HL-60 (cell line): ENCODE results near the gene LGALS3.

Source experiments
- DNase-seq, 2 experiments: peaks; one replicate each; pipeline ENCODE4 v3.0.0-alpha.2; 2010 to 2020; ENCODE audit warnings: low read depth in 1 of 2, low spot score in 1 of 2
- H3K27ac ChIP-seq: fragments of 250-450 bp; sonication (Bioruptor Pico); replicated peaks from 2 replicates; pipeline ENCODE4 v1.5.1; 2020; ENCODE audit warnings: mild to moderate bottlenecking, moderate library complexity
- H3K27me3 ChIP-seq: fragments of 250-450 bp; sonication (Bioruptor Pico); 2 replicates; pipeline ENCODE4 v1.5.1; 2021; ENCODE audit warnings: mild to moderate bottlenecking, moderate library complexity; ENCODE audit not compliant: insufficient read depth, poor library complexity, severe bottlenecking
- H3K4me3 ChIP-seq: replicated peaks from 2 replicates; pipeline ENCODE4 v1.5.1; 2011; ENCODE audit warnings: mild to moderate bottlenecking, control low read depth, low read length; ENCODE audit not compliant: insufficient read depth
- CTCF ChIP-seq: IDR thresholded peaks from one replicate; pipeline ENCODE4 v1.5.1; 2011; ENCODE audit warnings: low read length, control low read depth, inconsistent platforms; ENCODE audit not compliant: insufficient read depth
- GABPA ChIP-seq: IDR thresholded peaks from 2 replicates; pipeline ENCODE4 v1.6.1; 2012; ENCODE audit warnings: low read depth
- POLR2AphosphoS5 ChIP-seq: IDR thresholded peaks from 2 replicates; pipeline ENCODE4 v1.6.1; 2012; ENCODE audit warnings: low read depth
- REST ChIP-seq: IDR thresholded peaks from 2 replicates; pipeline ENCODE4 v1.6.1; 2012; ENCODE audit warnings: low read depth; ENCODE audit not compliant: insufficient replicate concordance
- SPI1 ChIP-seq: IDR thresholded peaks from 2 replicates; pipeline ENCODE4 v1.6.1; 2012; ENCODE audit warnings: low read depth, mild to moderate bottlenecking, borderline replicate concordance

Gene LGALS3

GRCh38 chr14:55120571-55121495, 8.2 kb upstream of the LGALS3 start:
- TF ChIP-seq SPI1: peak; percentile 52; the same call in 1 of the 2 replicates
- no peak for TF ChIP-seq REST
- H3K4me3 ChIP-seq: no peak overlapping the region
- peak; percentile 64 to 87 for DNase-seq
- peak overlapping the region; percentile 48 for H3K27ac ChIP-seq
- no peaks in the 10 kb centered on the region for H3K27me3 ChIP-seq

GRCh38 chr14:55121628-55122439, 7.2 kb upstream of the LGALS3 start:
- Histone ChIP-seq H3K27me3 (no peaks in the 10 kb centered on the region), H3K27ac (no peak overlapping the region), H3K4me3 (no peak overlapping the region)
- DNase-seq: no peak
- TF ChIP-seq POLR2AphosphoS5 (no peak), REST (no peak), CTCF (no peak), GABPA (no peak), SPI1 (no peak)

GRCh38 chr14:55122440-55122986, 6.5 kb upstream of the LGALS3 start:
- TF ChIP-seq CTCF: no peak
- no peak for TF ChIP-seq GABPA
- no peak for TF ChIP-seq POLR2AphosphoS5
- TF ChIP-seq REST: no peak
- no peak for TF ChIP-seq SPI1
- Histone ChIP-seq H3K27ac (no peak overlapping the region), H3K27me3 (no peaks in the 10 kb centered on the region), H3K4me3 (no peak overlapping the region)
- DNase-seq: no peak
